Upper lobe of left lung (tissue), 4 donors: Measurements from ENCODE around the gene LRRC8B.

Source experiments
- EP300 ChIP-seq, 4 donors: sonication (generic); formaldehyde crosslinking; IDR thresholded peaks; one replicate each; pipeline ENCODE4 v1.5.1; 2017; ENCODE audit warnings: antibody characterized with exemption in 4 of 4, control low read depth in 2 of 4
- POLR2A ChIP-seq, 4 donors: fragments of 450-650 bp; IDR thresholded peaks; one replicate each; pipeline ENCODE4 v1.5.1; 2016 to 2017; ENCODE audit warnings: antibody characterized with exemption in 4 of 4, mild to moderate bottlenecking in 2 of 4
- POLR2AphosphoS5 ChIP-seq, 2 donors: sonication (generic); formaldehyde crosslinking; IDR thresholded peaks; one replicate each; pipeline ENCODE4 v1.5.1; 2017; ENCODE audit warnings: antibody characterized with exemption in 2 of 2
- TF ChIP-seq, protein P1 (sequence below), 6 experiments: fragments of 450-650 bp in 4 of 6; fragments of 200-600 bp in 2 of 6; sonication (generic) in 2 of 6; IDR thresholded peaks; one replicate each; pipeline ENCODE4 v1.5.1; 2016 to 2019; ENCODE audit warnings: antibody characterized with exemption in 6 of 6

DNA sequence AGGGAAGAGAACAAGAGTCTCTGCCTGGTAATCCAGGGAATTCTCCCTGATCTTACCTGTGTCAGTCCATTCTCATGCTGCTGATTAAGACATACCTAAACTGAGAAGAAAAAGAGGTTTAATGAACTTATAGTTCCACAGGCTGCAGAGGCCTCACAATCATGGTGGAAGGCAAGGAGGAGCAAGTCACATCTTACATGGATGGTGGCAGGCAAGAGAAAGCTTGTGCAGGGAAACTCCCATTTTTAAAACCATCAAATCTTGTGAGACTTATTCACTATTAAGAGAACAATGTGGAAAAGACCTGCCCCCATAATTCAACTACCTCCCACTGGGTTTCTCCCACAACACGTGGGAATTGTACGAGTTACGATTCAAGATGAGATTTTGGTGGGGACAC is 34.2 kb upstream of the LRRC8B start:
- TF ChIP-seq POLR2A (IDR thresholded peaks at IDR 0.05) (no peak), EP300 (IDR thresholded peaks at IDR 0.05) (no peak), POLR2AphosphoS5 (IDR thresholded peaks at IDR 0.05) (no peak)
- TF ChIP-seq, protein P1, sequence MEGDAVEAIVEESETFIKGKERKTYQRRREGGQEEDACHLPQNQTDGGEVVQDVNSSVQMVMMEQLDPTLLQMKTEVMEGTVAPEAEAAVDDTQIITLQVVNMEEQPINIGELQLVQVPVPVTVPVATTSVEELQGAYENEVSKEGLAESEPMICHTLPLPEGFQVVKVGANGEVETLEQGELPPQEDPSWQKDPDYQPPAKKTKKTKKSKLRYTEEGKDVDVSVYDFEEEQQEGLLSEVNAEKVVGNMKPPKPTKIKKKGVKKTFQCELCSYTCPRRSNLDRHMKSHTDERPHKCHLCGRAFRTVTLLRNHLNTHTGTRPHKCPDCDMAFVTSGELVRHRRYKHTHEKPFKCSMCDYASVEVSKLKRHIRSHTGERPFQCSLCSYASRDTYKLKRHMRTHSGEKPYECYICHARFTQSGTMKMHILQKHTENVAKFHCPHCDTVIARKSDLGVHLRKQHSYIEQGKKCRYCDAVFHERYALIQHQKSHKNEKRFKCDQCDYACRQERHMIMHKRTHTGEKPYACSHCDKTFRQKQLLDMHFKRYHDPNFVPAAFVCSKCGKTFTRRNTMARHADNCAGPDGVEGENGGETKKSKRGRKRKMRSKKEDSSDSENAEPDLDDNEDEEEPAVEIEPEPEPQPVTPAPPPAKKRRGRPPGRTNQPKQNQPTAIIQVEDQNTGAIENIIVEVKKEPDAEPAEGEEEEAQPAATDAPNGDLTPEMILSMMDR (IDR thresholded peaks at IDR 0.05) = no peak
